Natural killer cell treated with Interleukin-12 subunit alpha and Interleukin-12 subunit beta and Interleukin-15 and Interleukin-18, amount 100 ng/mL, for 72 hours (primary cell): ENCODE data around the gene RAP1GAP. TPM values are rescaled to one million over a fixed set of nuclear protein-coding genes. Genes with fewer than 3 reads are reported as not detected.

ENCODE experiments used
- ATAC-seq, 2 donors: fragments of 150-1000 bp; cut with Tn5 transposase in 1 of 2; sonication (Bioruptor Pico), chemical (Tn5 transposase) in 1 of 2; 2 replicates each; pipeline ENCODE4 v1.10.0; 2021
- DNase-seq: peaks from one replicate; pipeline ENCODE4 v3.0.0; 2022; ENCODE audit warnings: low spot score
- H3K27ac Mint-ChIP-seq, 2 donors: 1 replicate in 1 of 2; 2 replicates in 1 of 2; pipeline ENCODE4 v1.8.0; 2022; ENCODE audit warnings: mixed read lengths in 2 of 2, mild to moderate bottlenecking in 1 of 2, moderate library complexity in 1 of 2
- H3K27me3 Mint-ChIP-seq, 2 donors: 1 replicate in 1 of 2; 2 replicates in 1 of 2; pipeline ENCODE4 v1.8.0; 2022; ENCODE audit warnings: mixed read lengths in 2 of 2
- H3K36me3 Mint-ChIP-seq: one replicate; pipeline ENCODE4 v1.8.0; 2022; ENCODE audit warnings: mixed read lengths
- H3K4me1 Mint-ChIP-seq, 2 donors: 1 replicate in 1 of 2; 2 replicates in 1 of 2; pipeline ENCODE4 v1.8.0; 2022; ENCODE audit warnings: low read depth in 2 of 2, mixed read lengths in 2 of 2, mild to moderate bottlenecking in 1 of 2
- H3K4me3 Mint-ChIP-seq: one replicate; pipeline ENCODE4 v1.8.0; 2022; ENCODE audit warnings: mixed read lengths
- H3K9me3 Mint-ChIP-seq: 2 replicates; pipeline ENCODE4 v1.8.0; 2022; ENCODE audit warnings: mixed read lengths
- total RNA-seq, 2 donors: library from RNA; stranded (reverse); gene quantifications; one replicate each; pipeline ENCODE4 v1.2.3, GENCODE V29; 2022

Gene RAP1GAP
- total RNA-seq, 2 donors from 2014 or later = 0.19 TPM; not detected in 1

DNA sequence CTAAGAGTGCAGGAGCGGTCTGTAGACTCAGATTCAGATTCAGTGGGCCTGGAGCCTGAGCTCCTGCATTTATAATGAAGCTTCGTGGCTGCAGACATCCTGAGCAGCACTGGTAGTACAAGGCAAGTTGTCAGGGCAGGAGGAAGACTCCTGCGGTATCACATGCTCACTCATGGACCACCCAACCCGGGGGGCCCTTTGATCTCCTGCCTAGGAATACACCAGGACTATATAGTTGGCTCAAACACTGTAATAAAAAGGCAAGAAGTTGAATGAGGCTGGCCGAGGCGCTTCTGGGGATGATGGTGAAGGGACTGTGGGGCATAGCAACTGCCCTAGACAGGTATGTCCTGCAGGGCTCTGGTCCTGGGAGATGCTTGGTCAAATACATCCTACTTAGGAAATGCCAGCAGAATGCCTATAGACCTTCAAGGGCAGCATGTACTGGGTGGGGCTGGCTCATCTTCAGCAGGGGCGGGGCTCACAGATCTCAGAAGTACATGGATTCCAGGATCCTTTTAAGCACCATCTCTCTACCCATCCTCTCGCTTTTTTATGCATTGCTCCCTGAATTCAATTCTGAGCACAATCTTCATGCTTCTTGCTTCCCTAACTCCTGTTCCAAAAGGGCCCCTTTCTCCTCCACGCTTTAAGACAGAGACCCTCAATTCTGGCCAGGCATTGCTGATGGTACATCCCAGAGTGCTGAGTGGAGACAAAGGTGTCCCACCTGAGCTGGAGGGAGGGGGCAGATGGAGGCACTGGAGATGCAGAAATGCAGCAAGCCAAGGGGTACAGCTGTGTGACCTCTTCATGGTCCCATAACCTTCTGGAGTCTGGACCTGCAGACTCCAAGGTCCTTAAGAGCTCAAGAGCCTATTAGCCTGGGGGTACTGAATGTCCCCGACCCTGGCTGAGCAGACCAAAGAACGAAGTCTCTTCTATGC is 2.1 kb upstream of the RAP1GAP start:
- H3K27me3 Mint-ChIP-seq = peaks cover 0 to 3% of the 10 kb centered on the region in 2 donors
- H3K27ac Mint-ChIP-seq = no peak overlapping the region
- H3K36me3 Mint-ChIP-seq = no peaks in the 10 kb centered on the region
- H3K9me3 Mint-ChIP-seq = no peaks in the 10 kb centered on the region
- no peaks in the 10 kb centered on the region for H3K4me1 Mint-ChIP-seq
- DNase-seq (no peak), ATAC-seq (no peak)
- H3K4me3 Mint-ChIP-seq = no peak overlapping the region

DNA sequence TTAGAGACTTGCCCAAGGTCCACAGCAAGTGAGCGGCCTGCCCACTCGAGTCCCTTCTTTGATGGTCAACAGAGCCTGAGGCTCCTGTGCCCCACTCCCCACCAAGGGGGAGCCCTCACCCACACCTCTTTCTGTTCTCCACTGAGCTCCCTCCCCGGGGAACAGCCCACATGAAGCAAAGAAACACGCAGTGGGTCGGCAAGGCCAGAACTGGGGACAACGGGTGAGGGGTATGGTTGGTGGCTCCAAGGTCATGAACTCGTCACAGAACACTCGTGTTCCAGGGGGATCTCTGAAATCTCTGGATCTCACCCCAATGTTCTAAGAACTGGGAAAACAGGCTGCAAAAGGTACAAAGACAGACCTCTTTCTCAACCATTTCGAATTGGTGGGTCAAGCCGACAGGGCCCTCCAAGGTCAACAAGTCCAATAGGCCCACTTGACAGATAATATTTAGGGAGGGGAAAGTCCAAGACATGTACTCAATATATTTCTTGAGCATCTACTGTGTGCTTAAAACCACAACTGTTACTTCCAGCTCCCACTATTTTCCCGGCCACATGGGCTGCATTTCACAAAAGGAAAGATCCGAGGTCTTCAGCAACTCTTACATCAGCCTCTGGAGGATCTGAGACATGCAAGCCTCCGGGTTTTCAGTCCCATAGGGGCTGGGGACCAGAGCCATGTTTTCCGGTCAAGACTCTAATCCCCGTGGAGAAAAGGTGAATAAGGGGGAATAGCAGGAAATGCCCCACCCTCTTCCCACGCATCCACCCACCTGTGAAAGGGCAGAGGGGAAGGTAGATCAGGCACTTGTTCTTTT is 1.1 kb upstream of the RAP1GAP start:
- Mint-ChIP-seq H3K4me3 (peak overlapping the region; percentile 32), H3K9me3 (no peaks in the 10 kb centered on the region), H3K27ac (no peak overlapping the region), H3K27me3 (peaks cover 0 to 6% of the 10 kb centered on the region in 2 donors), H3K4me1 (no peaks in the 10 kb centered on the region), H3K36me3 (no peaks in the 10 kb centered on the region)
- DNase-seq (no peak), ATAC-seq (no peak)

GRCh38 chr1:21668951-21669257 is 253 bp downstream of the RAP1GAP start:
- no peaks in the 10 kb centered on the region for H3K36me3 Mint-ChIP-seq
- H3K27ac Mint-ChIP-seq = no peak overlapping the region
- no peaks in the 10 kb centered on the region for H3K9me3 Mint-ChIP-seq
- DNase-seq (no peak), ATAC-seq (no peak)
- peaks cover 7 to 9% of the 10 kb centered on the region in 2 donors for H3K27me3 Mint-ChIP-seq
- no peaks in the 10 kb centered on the region for H3K4me1 Mint-ChIP-seq
- H3K4me3 Mint-ChIP-seq = no peak overlapping the region

- H3K36me3 Mint-ChIP-seq = no peaks in the 10 kb centered on the region
- no peak overlapping the region for H3K27ac Mint-ChIP-seq
- H3K9me3 Mint-ChIP-seq = no peaks in the 10 kb centered on the region
- H3K27me3 Mint-ChIP-seq = peaks cover 7 to 9% of the 10 kb centered on the region in 2 donors
- ATAC-seq = no peak
- DNase-seq = no peak
- H3K4me1 Mint-ChIP-seq = no peaks in the 10 kb centered on the region
- no peak overlapping the region for H3K4me3 Mint-ChIP-seq
Observed at GRCh38 chr1:21668232-21668950, 766 bp downstream of the RAP1GAP start.

- Mint-ChIP-seq H3K9me3 (no peaks in the 10 kb centered on the region), H3K27me3 (peaks cover 7 to 9% of the 10 kb centered on the region in 2 donors), H3K36me3 (no peaks in the 10 kb centered on the region), H3K4me1 (no peaks in the 10 kb centered on the region), H3K27ac (no peak overlapping the region), H3K4me3 (no peak overlapping the region)
- ATAC-seq (no peak), DNase-seq (peak; percentile 56)
Observed at GRCh38 chr1:21667348-21668231, 1.6 kb downstream of the RAP1GAP start.

GRCh38 chr1:21666576-21667320 is 2.4 kb downstream of the RAP1GAP start:
- Mint-ChIP-seq H3K4me3 (no peak overlapping the region), H3K27me3 (peaks cover 7 to 9% of the 10 kb centered on the region in 2 donors), H3K36me3 (no peaks in the 10 kb centered on the region), H3K9me3 (no peaks in the 10 kb centered on the region), H3K4me1 (no peaks in the 10 kb centered on the region), H3K27ac (no peak overlapping the region)
- no peak for ATAC-seq
- peak; percentile 26 for DNase-seq

GRCh38 chr1:21665711-21666575 is 3.2 kb downstream of the RAP1GAP start:
- no peaks in the 10 kb centered on the region for H3K36me3 Mint-ChIP-seq
- no peak overlapping the region for H3K27ac Mint-ChIP-seq
- H3K27me3 Mint-ChIP-seq = peaks cover 7 to 13% of the 10 kb centered on the region in 2 donors
- H3K4me3 Mint-ChIP-seq = no peak overlapping the region
- H3K4me1 Mint-ChIP-seq = no peaks in the 10 kb centered on the region
- ATAC-seq = no peak
- no peaks in the 10 kb centered on the region for H3K9me3 Mint-ChIP-seq
- no peak for DNase-seq

- ATAC-seq (no peak), DNase-seq (no peak)
- H3K9me3 Mint-ChIP-seq = no peaks in the 10 kb centered on the region
- peaks cover 12 to 16% of the 10 kb centered on the region in 2 donors for H3K27me3 Mint-ChIP-seq
- no peaks in the 10 kb centered on the region for H3K36me3 Mint-ChIP-seq
- no peaks in the 10 kb centered on the region for H3K4me1 Mint-ChIP-seq
- H3K27ac Mint-ChIP-seq = no peak overlapping the region
- H3K4me3 Mint-ChIP-seq = no peak overlapping the region
Observed at GRCh38 chr1:21664806-21665588, 4.2 kb downstream of the RAP1GAP start.

DNA sequence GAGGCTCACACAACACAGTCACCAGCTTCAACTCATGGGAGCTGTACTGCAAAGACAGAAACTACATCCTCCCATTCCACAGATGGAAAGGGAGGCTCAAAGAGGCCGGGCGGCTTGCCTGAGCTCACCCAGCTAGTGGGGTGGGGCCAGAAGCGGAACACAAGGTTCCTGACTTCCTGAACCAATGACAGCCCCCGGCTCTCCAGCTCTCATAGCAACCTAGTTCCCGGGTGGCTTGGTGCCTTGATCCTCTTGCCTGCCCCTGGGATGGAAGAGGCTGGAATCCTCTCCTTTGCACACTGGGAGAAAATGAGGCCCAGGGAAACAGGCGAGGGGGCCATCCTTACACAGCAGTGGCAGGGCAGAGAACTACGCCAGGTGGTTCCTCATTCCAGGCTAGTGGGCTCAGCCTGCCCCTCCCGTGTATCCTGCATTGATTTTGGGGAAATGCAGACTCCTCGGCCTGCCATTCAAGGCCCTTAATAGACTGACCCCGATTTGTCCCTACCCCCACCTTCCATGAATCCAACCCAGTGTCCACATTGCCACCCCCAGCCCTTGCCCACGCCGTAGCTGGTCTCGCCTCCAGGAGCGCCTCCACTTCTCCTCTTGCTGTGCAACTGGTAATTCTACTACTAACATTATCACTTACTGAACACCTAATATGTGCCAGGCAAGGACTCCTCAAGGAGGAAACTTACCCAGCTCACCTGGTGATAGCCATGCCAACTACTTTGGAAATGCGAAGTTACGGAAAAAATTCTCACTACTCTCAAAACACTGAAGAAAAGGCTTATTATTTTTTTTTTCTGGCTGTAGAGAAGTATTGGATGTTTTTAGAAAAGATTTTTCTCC is 5.0 kb downstream of the RAP1GAP start:
- Mint-ChIP-seq H3K27ac (no peak overlapping the region), H3K4me3 (no peak overlapping the region), H3K4me1 (peaks cover 0 to 4% of the 10 kb centered on the region in 2 donors), H3K36me3 (no peaks in the 10 kb centered on the region), H3K9me3 (no peaks in the 10 kb centered on the region), H3K27me3 (peaks cover 12 to 18% of the 10 kb centered on the region in 2 donors)
- ATAC-seq (no peak), DNase-seq (no peak)

DNA sequence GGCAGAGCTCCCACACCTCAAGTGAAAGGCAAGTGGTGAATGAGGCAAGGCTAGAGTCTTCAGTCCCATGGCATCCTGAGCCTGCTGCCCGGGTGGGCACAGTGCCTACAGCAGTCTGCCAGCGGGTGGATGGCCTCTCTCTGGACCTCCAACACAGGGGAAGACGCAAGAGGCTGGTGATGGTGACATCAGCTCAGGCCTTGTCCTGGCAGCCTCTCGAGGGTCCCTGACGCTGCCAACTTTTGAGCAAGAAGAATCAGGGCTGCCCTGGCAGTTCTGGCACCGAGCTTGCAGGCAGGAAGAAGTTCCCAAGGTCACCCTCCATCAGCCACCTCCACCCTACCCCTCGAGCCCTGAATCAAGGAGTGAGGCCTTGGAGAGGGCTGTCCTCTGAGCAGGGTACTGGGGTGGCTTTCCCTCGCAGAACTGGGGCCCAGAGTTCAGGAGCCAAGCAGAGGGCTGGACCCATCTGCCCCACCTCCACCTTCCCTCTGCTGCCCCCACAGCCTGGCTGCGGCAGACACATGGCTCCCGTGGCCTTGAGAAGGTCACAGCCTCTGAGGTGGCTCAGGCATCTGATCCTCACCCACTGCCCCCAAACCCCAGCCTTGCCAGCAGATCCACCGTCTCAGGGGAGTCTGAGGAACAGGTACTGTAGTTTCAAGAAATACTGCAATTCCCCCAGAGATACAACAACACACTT is 5.8 kb downstream of the RAP1GAP start:
- H3K27me3 Mint-ChIP-seq = peaks cover 12 to 18% of the 10 kb centered on the region in 2 donors
- H3K4me1 Mint-ChIP-seq = peaks cover 0 to 4% of the 10 kb centered on the region in 2 donors
- DNase-seq (no peak), ATAC-seq (no peak)
- H3K36me3 Mint-ChIP-seq = no peaks in the 10 kb centered on the region
- no peaks in the 10 kb centered on the region for H3K9me3 Mint-ChIP-seq
- H3K4me3 Mint-ChIP-seq = no peak overlapping the region
- H3K27ac Mint-ChIP-seq = no peak overlapping the region
